Panc1 (cell line): ENCODE results near the gene DOK5.

Experiments used
- POLR2AphosphoS5 ChIP-seq: IDR thresholded peaks from 2 replicates; pipeline ENCODE4 v1.6.1; 2012; ENCODE audit warnings: mild to moderate bottlenecking, low read depth, low read length, moderate library complexity
- TF ChIP-seq, protein P1 (sequence below): fragments of 450-650 bp; IDR thresholded peaks from 2 replicates; pipeline ENCODE4 v1.5.1; 2017; ENCODE audit warnings: mild to moderate bottlenecking

DNA sequence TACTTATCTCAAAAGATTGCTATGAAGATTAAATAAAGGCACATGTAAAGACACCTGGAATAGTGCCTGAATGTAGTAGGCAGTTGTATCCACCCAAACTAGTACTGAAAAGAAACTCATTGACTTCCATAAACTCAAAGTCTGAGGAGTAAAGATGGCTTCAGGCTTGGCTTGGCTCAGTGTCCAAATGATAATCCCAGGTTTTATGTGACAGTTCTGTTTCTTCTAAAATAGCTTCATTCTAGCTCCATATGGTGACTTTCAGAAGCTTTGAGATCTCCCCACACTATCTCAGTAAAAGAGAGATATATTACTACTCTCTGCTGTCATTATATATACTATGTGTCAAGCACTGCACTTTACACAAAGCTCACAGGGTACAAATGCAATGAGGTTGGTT is 121.3 kb downstream of the DOK5 start:
- TF ChIP-seq, protein P1, sequence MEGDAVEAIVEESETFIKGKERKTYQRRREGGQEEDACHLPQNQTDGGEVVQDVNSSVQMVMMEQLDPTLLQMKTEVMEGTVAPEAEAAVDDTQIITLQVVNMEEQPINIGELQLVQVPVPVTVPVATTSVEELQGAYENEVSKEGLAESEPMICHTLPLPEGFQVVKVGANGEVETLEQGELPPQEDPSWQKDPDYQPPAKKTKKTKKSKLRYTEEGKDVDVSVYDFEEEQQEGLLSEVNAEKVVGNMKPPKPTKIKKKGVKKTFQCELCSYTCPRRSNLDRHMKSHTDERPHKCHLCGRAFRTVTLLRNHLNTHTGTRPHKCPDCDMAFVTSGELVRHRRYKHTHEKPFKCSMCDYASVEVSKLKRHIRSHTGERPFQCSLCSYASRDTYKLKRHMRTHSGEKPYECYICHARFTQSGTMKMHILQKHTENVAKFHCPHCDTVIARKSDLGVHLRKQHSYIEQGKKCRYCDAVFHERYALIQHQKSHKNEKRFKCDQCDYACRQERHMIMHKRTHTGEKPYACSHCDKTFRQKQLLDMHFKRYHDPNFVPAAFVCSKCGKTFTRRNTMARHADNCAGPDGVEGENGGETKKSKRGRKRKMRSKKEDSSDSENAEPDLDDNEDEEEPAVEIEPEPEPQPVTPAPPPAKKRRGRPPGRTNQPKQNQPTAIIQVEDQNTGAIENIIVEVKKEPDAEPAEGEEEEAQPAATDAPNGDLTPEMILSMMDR, result no peak
- no peak for TF ChIP-seq POLR2AphosphoS5
